ENCODE results near the gene FGG.

FGG gene

GRCh38 chr4:154612472-154613414, at the start of gene FGG:
Gene FGG, minus strand, starts transcription at chr4:154612656. Its CDS starts 47 bp downstream, at chr4:154612609.
- DNase-seq (ENCODE audit: low spot score): no peak

GRCh38 chr4:154660052-154660451, 47.6 kb upstream of the FGG start:
- no peak for DNase-seq (ENCODE audit: low spot score)

GRCh38 chr4:154658680-154659405, 46.4 kb upstream of the FGG start:
- DNase-seq (ENCODE audit: low spot score): no peak

GRCh38 chr4:154643493-154643892, 31.0 kb upstream of the FGG start:
- DNase-seq (ENCODE audit: low spot score): no peak

GRCh38 chr4:154642373-154643009, 30.0 kb upstream of the FGG start:
- no peak for DNase-seq (ENCODE audit: low spot score)

- no peak for DNase-seq (ENCODE audit: low spot score)
These were observed 28.5 kb upstream of the FGG start for GRCh38 chr4:154640999-154641398.

- DNase-seq (ENCODE audit: low spot score): no peak
These were observed 21.6 kb upstream of the FGG start for GRCh38 chr4:154634058-154634457.

GRCh38 chr4:154631828-154632227, 19.4 kb upstream of the FGG start:
- DNase-seq (ENCODE audit: low spot score): no peak

- DNase-seq (ENCODE audit: low spot score): no peak
These were observed 17.9 kb upstream of the FGG start for GRCh38 chr4:154630324-154630723.

GRCh38 chr4:154626793-154627484, 14.5 kb upstream of the FGG start:
- DNase-seq (ENCODE audit: low spot score): peak; percentile 40

- no peak for DNase-seq (ENCODE audit: low spot score)
These were observed 13.5 kb upstream of the FGG start for GRCh38 chr4:154625971-154626370.

GRCh38 chr4:154623995-154624394, 11.5 kb upstream of the FGG start:
- DNase-seq (ENCODE audit: low spot score): no peak

GRCh38 chr4:154623436-154623835, 11.0 kb upstream of the FGG start:
- no peak for DNase-seq (ENCODE audit: low spot score)

- peak; percentile 57 for DNase-seq (ENCODE audit: low spot score)
These were observed 10.1 kb upstream of the FGG start for GRCh38 chr4:154622598-154622997.

- no peak for DNase-seq (ENCODE audit: low spot score)
These were observed 7.7 kb upstream of the FGG start for GRCh38 chr4:154620111-154620510.

- peak; percentile 72 for DNase-seq (ENCODE audit: low spot score)
These were observed 6.4 kb upstream of the FGG start for GRCh38 chr4:154618708-154619315.

- no peak for DNase-seq (ENCODE audit: low spot score)
These were observed 5.4 kb upstream of the FGG start for GRCh38 chr4:154617820-154618317.

- DNase-seq (ENCODE audit: low spot score): no peak
These were observed 4.3 kb upstream of the FGG start for GRCh38 chr4:154616731-154617130.

- no peak for DNase-seq (ENCODE audit: low spot score)
These were observed 3.8 kb upstream of the FGG start for GRCh38 chr4:154616287-154616686.

GRCh38 chr4:154615211-154615610, 2.8 kb upstream of the FGG start:
- DNase-seq (ENCODE audit: low spot score): no peak

- no peak for DNase-seq (ENCODE audit: low spot score)
These were observed 1.9 kb upstream of the FGG start for GRCh38 chr4:154614306-154614705.
